Mesendoderm (in vitro differentiated cells): ENCODE data around the gene MRS2.
"Not testable (repeated sequence)": the region's sequence is repeated elsewhere in the genome, so short reads cannot be mapped to it uniquely, and the experiment has no call there.

ENCODE experiments used
- DNase-seq: peaks from one replicate; pipeline ENCODE4 v3.0.0; 2013
- H2AK5ac ChIP-seq: 2 replicates; pipeline ENCODE4 v1.6.1; 2013; ENCODE audit warnings: low read length, inconsistent platforms
- H2BK120ac ChIP-seq: 2 replicates; pipeline ENCODE4 v1.6.1; 2013; ENCODE audit warnings: low read depth, mild to moderate bottlenecking, low read length, moderate library complexity, mixed read lengths
- H2BK15ac ChIP-seq: replicated peaks from 2 replicates; pipeline ENCODE4 v1.6.1; 2013; ENCODE audit warnings: low read depth, mild to moderate bottlenecking, moderate library complexity
- H2BK5ac ChIP-seq: 2 replicates; pipeline ENCODE4 v1.6.1; 2013; ENCODE audit warnings: low read length, inconsistent platforms
- H3K18ac ChIP-seq: 2 replicates; pipeline ENCODE4 v1.6.1; 2013; ENCODE audit warnings: mild to moderate bottlenecking, low read length, mixed read lengths
- H3K23ac ChIP-seq: one replicate; pipeline ENCODE4 v1.6.1; 2013; ENCODE audit warnings: low read length
- H3K27ac ChIP-seq: 2 replicates; pipeline ENCODE4 v1.5.1; 2013; ENCODE audit warnings: low read depth, mild to moderate bottlenecking, inconsistent platforms, low read length, moderate library complexity
- H3K27me3 ChIP-seq: 2 replicates; pipeline ENCODE4 v1.6.1; 2013; ENCODE audit warnings: low read length, control low read depth, mild to moderate bottlenecking, inconsistent platforms; ENCODE audit not compliant: insufficient read depth, poor library complexity
- H3K36me3 ChIP-seq: 2 replicates; pipeline ENCODE4 v1.6.1; 2013; ENCODE audit warnings: low read length, inconsistent platforms; ENCODE audit not compliant: control insufficient read depth, insufficient read depth
- H3K4ac ChIP-seq: one replicate; pipeline ENCODE4 v1.6.1; 2013; ENCODE audit warnings: low read depth, mild to moderate bottlenecking, low read length, moderate library complexity
- H3K4me1 ChIP-seq: 2 replicates; pipeline ENCODE4 v1.6.1; 2013; ENCODE audit warnings: low read depth, low read length, inconsistent platforms; ENCODE audit not compliant: control insufficient read depth
- H3K4me2 ChIP-seq: 2 replicates; pipeline ENCODE4 v1.6.1; 2013; ENCODE audit warnings: low read length
- H3K4me3 ChIP-seq: 2 replicates; pipeline ENCODE4 v1.5.1; 2013; ENCODE audit warnings: mild to moderate bottlenecking, low read length
- H3K56ac ChIP-seq: one replicate; pipeline ENCODE4 v1.6.1; 2013; ENCODE audit warnings: low read length
- H3K79me1 ChIP-seq: 2 replicates; pipeline ENCODE4 v1.6.1; 2013; ENCODE audit warnings: low read length, inconsistent platforms
- H3K79me2 ChIP-seq: 2 replicates; pipeline ENCODE4 v1.6.1; 2013; ENCODE audit warnings: mild to moderate bottlenecking, low read length; ENCODE audit not compliant: control insufficient read depth, insufficient read depth
- H3K9ac ChIP-seq: 2 replicates; pipeline ENCODE4 v1.6.1; 2013; ENCODE audit warnings: low read length, inconsistent platforms
- H4K5ac ChIP-seq: one replicate; pipeline ENCODE4 v1.6.1; 2013; ENCODE audit warnings: low read length
- H4K8ac ChIP-seq: one replicate; pipeline ENCODE4 v1.6.1; 2013; ENCODE audit warnings: low read depth, mild to moderate bottlenecking, control low read depth, low read length, moderate library complexity
- WGBS: extraction: QIAGEN DNeasy Blood & Tissue Kit; methylation state at CpG from one replicate; pipeline ENCODE4 v1.1.7; 2013; ENCODE audit warnings: low lambda C conversion rate, missing lambda C conversion rate; ENCODE audit not compliant: insufficient coverage; ENCODE audit errors: extremely low coverage; 5-methylcytosine and 5-hydroxymethylcytosine counted together

MRS2 gene

GRCh38 chr6:24414531-24414930 lies 11.8 kb downstream of the MRS2 start:
- H3K4me2 ChIP-seq, H3K36me3 ChIP-seq: not testable (repeated sequence)

GRCh38 chr6:24415753-24416152 lies 13.0 kb downstream of the MRS2 start:
- Histone ChIP-seq H3K4me2 (no peak overlapping the region), H3K36me3 (peaks cover 8% of the 10 kb centered on the region)

More at GRCh38 chr6:24414531-24414930, 11.8 kb downstream of the MRS2 start:
- WGBS: no CpG with 5 or more reads among the region's 15 CpGs
- H3K4me3 ChIP-seq, H3K79me1 ChIP-seq, H4K5ac ChIP-seq, H4K8ac ChIP-seq, H3K27me3 ChIP-seq, H2BK120ac ChIP-seq, H2AK5ac ChIP-seq, H3K27ac ChIP-seq, H2BK5ac ChIP-seq, DNase-seq, H3K18ac ChIP-seq, H3K23ac ChIP-seq, H2BK15ac ChIP-seq, H3K9ac ChIP-seq, H3K4ac ChIP-seq, H3K79me2 ChIP-seq, H3K56ac ChIP-seq, H3K4me1 ChIP-seq: not testable (repeated sequence)

GRCh38 chr6:24419526-24419925 lies 16.8 kb downstream of the MRS2 start:
- no peak overlapping the region for H3K9ac ChIP-seq
- no peak overlapping the region for H3K27ac ChIP-seq
- H3K4me2 ChIP-seq: no peak overlapping the region
- H2BK5ac ChIP-seq: no peak overlapping the region
- no peak overlapping the region for H4K8ac ChIP-seq
- no peaks in the 10 kb centered on the region for H3K4me1 ChIP-seq
- peaks cover 5% of the 10 kb centered on the region for H3K36me3 ChIP-seq
- no peak for DNase-seq
- H2BK120ac ChIP-seq: no peak overlapping the region
- no peaks in the 10 kb centered on the region for H3K27me3 ChIP-seq
- H3K79me1 ChIP-seq: no peaks in the 10 kb centered on the region
- no peak overlapping the region for H3K4me3 ChIP-seq
- H3K18ac ChIP-seq: no peak overlapping the region
- H3K56ac ChIP-seq: no peak overlapping the region
- no peak overlapping the region for H3K4ac ChIP-seq
- no peak overlapping the region for H2BK15ac ChIP-seq
- H4K5ac ChIP-seq: no peak overlapping the region
- H3K79me2 ChIP-seq: no peaks in the 10 kb centered on the region
- no peak overlapping the region for H3K23ac ChIP-seq
- H2AK5ac ChIP-seq: no peak overlapping the region

More at GRCh38 chr6:24415753-24416152, 13.0 kb downstream of the MRS2 start:
- no peaks in the 10 kb centered on the region for H3K4me1 ChIP-seq
- H3K27me3 ChIP-seq: no peaks in the 10 kb centered on the region
- H3K79me1 ChIP-seq: peaks cover 4% of the 10 kb centered on the region
- H4K8ac ChIP-seq: no peak overlapping the region
- H3K4ac ChIP-seq: no peak overlapping the region
- H3K56ac ChIP-seq: no peak overlapping the region
- no peak overlapping the region for H3K9ac ChIP-seq
- WGBS: no CpG with 5 or more reads among the region's 4 CpGs
- no peak overlapping the region for H4K5ac ChIP-seq
- no peak overlapping the region for H2BK120ac ChIP-seq
- DNase-seq: no peak
- no peak overlapping the region for H3K18ac ChIP-seq
- no peak overlapping the region for H2BK5ac ChIP-seq
- H3K27ac ChIP-seq: no peak overlapping the region
- no peak overlapping the region for H2AK5ac ChIP-seq
- no peak overlapping the region for H2BK15ac ChIP-seq
- H3K23ac ChIP-seq: no peak overlapping the region
- H3K4me3 ChIP-seq: no peak overlapping the region
- H3K79me2 ChIP-seq: peaks cover 3% of the 10 kb centered on the region

- Histone ChIP-seq H4K5ac (no peak overlapping the region), H3K4me3 (no peak overlapping the region), H2AK5ac (no peak overlapping the region), H3K79me2 (no peaks in the 10 kb centered on the region), H3K79me1 (no peaks in the 10 kb centered on the region), H3K4me2 (no peak overlapping the region), H2BK5ac (no peak overlapping the region), H3K56ac (no peak overlapping the region), H3K9ac (no peak overlapping the region), H4K8ac (no peak overlapping the region), H3K27me3 (no peaks in the 10 kb centered on the region), H2BK15ac (no peak overlapping the region), H3K4ac (no peak overlapping the region), H2BK120ac (no peak overlapping the region), H3K36me3 (peaks cover 4% of the 10 kb centered on the region), H3K18ac (no peak overlapping the region), H3K4me1 (no peaks in the 10 kb centered on the region), H3K23ac (no peak overlapping the region), H3K27ac (no peak overlapping the region)
- no CpG with 5 or more reads among the region's 2 CpGs for WGBS
- DNase-seq: no peak
These were observed 22.4 kb downstream of the MRS2 start for GRCh38 chr6:24425091-24425490.

GRCh38 chr6:24426729-24427446 lies 24.2 kb downstream of the MRS2 start:
- DNase-seq: peak; percentile 46
- no peak overlapping the region for H2BK5ac ChIP-seq
- no peak overlapping the region for H3K4me3 ChIP-seq
- H3K36me3 ChIP-seq: peaks cover 4% of the 10 kb centered on the region
- no peak overlapping the region for H3K56ac ChIP-seq
- H3K18ac ChIP-seq: no peak overlapping the region
- H2AK5ac ChIP-seq: no peak overlapping the region
- H3K27me3 ChIP-seq: no peaks in the 10 kb centered on the region
- no peak overlapping the region for H3K4me2 ChIP-seq
- no peak overlapping the region for H4K8ac ChIP-seq
- no peak overlapping the region for H3K4ac ChIP-seq
- no peak overlapping the region for H4K5ac ChIP-seq
- H3K79me2 ChIP-seq: no peaks in the 10 kb centered on the region
- no peak overlapping the region for H3K23ac ChIP-seq
- WGBS: no CpG with 5 or more reads among the region's 10 CpGs
- H2BK120ac ChIP-seq: no peak overlapping the region
- H2BK15ac ChIP-seq: no peak overlapping the region
- no peaks in the 10 kb centered on the region for H3K79me1 ChIP-seq
- no peak overlapping the region for H3K27ac ChIP-seq
- no peaks in the 10 kb centered on the region for H3K4me1 ChIP-seq
- H3K9ac ChIP-seq: no peak overlapping the region

- Histone ChIP-seq H3K27me3 (no peaks in the 10 kb centered on the region), H2BK15ac (no peak overlapping the region), H3K18ac (no peak overlapping the region), H3K56ac (no peak overlapping the region), H3K36me3 (peaks cover 2% of the 10 kb centered on the region), H4K8ac (no peak overlapping the region), H2BK120ac (no peak overlapping the region), H3K27ac (no peak overlapping the region), H3K9ac (no peak overlapping the region), H2AK5ac (no peak overlapping the region), H3K4me3 (no peak overlapping the region), H2BK5ac (no peak overlapping the region), H3K23ac (no peak overlapping the region), H3K79me1 (no peaks in the 10 kb centered on the region), H3K4ac (no peak overlapping the region), H4K5ac (no peak overlapping the region), H3K4me2 (no peak overlapping the region), H3K4me1 (no peaks in the 10 kb centered on the region), H3K79me2 (no peaks in the 10 kb centered on the region)
- WGBS: no CpG with 5 or more reads among the region's 2 CpGs
- DNase-seq: no peak
These were observed 25.9 kb downstream of the MRS2 start for GRCh38 chr6:24428615-24429014.
